HepG2 (cell line): Measurements from ENCODE around the gene GALK2. TPM values are rescaled to one million over a fixed set of nuclear protein-coding genes. Genes with fewer than 3 reads are reported as not detected.

Source experiments
- ATAC-seq: fragments of 200-7000 bp; cut with Tn5 transposase; 3 replicates; pipeline ENCODE4 v1.9.1; 2020; ENCODE audit warnings: mild to moderate bottlenecking, moderate library complexity
- BruUV-seq: library from RNA; stranded (reverse); fragments of 400-500 nt; replicated peaks from 2 replicates; lab custom pipeline; 2021; lab: Mats Ljungman, UMichigan
- CTCF ChIA-PET: fragments of 300-600 bp; formaldehyde crosslinking; extraction: SDS; loops from one replicate; lab custom pipeline; 2021; ENCODE audit warnings: low total read pairs, inconsistent platforms, low intra/inter-chr PET ratio; lab: Yijun Ruan, JAX
- POLR2A ChIA-PET: fragments of 350-600 bp; sonication (Branson Sonifier 250); formaldehyde crosslinking; loops from one replicate; lab custom pipeline; 2020; ENCODE audit warnings: antibody characterized with exemption, inconsistent platforms; lab: Yijun Ruan, JAX
- DNase-seq: peaks from one replicate; pipeline ENCODE4 v3.0.0-alpha.2; 2015; ENCODE audit warnings: low spot score
- FAIRE-seq: peaks from 3 replicates; lab custom pipeline; 2011; peaks lifted over from hg19 to GRCh38; lab: Jason Lieb, UNC
- H2AFZ ChIP-seq: one replicate; pipeline ENCODE4 v1.6.1; 2011; ENCODE audit warnings: low read length, inconsistent platforms
- H3K27ac ChIP-seq: fragments of 300-600 bp; 3 replicates; pipeline ENCODE4 v1.8.0; 2011; ENCODE audit warnings: mixed run types, mild to moderate bottlenecking, mixed read lengths, low read length, inconsistent platforms; ENCODE audit not compliant: insufficient read depth; ENCODE audit errors: extremely low read length
- H3K27me3 ChIP-seq, 2 experiments: fragments of 200-600 bp in 1 of 2; 2 replicates in 1 of 2; 3 replicates in 1 of 2; pipeline versions ENCODE4 v1.6.0 to v1.8.0; 2011; ENCODE audit warnings: low read length in 2 of 2, mild to moderate bottlenecking in 2 of 2, moderate library complexity in 2 of 2, inconsistent platforms in 1 of 2; ENCODE audit not compliant: insufficient read depth in 2 of 2, control insufficient read depth in 1 of 2
- H3K36me3 ChIP-seq, 2 experiments: fragments of 200-600 bp in 1 of 2; replicated peaks in 1 of 2; 2 replicates in 1 of 2; 3 replicates in 1 of 2; pipeline versions ENCODE4 v1.5.1 to v1.8.0; 2011; ENCODE audit warnings: low read length in 2 of 2, inconsistent platforms in 1 of 2; ENCODE audit not compliant: insufficient read depth in 2 of 2, control insufficient read depth in 1 of 2
- H3K4me1 ChIP-seq: 2 replicates; pipeline ENCODE4 v1.5.1; 2012; ENCODE audit warnings: low read length, inconsistent platforms; ENCODE audit not compliant: insufficient read depth
- H3K4me2 ChIP-seq: 2 replicates; pipeline ENCODE4 v1.6.0; 2011; ENCODE audit warnings: low read depth, low read length, inconsistent platforms
- H3K4me3 ChIP-seq, 3 experiments: fragments of 200-600 bp in 1 of 3; sonication (generic), shearing (Covaris generic) in 1 of 3; replicated peaks in 1 of 3; 2 replicates each; pipeline ENCODE4 v1.5.1; 2011 to 2016; ENCODE audit warnings: low read length in 3 of 3, inconsistent platforms in 2 of 3, low read depth in 2 of 3, mild to moderate bottlenecking in 2 of 3, control low read depth in 1 of 3, mixed read lengths in 1 of 3; ENCODE audit not compliant: insufficient read depth in 1 of 3
- H3K79me2 ChIP-seq: one replicate; pipeline ENCODE4 v1.6.1; 2011; ENCODE audit warnings: low read length, inconsistent platforms; ENCODE audit not compliant: insufficient read depth
- H3K9ac ChIP-seq: 2 replicates; pipeline ENCODE4 v1.6.0; 2011; ENCODE audit warnings: mild to moderate bottlenecking, low read depth, low read length, inconsistent platforms; ENCODE audit not compliant: insufficient read depth
- H3K9me3 ChIP-seq: 2 replicates; pipeline ENCODE4 v1.5.1; 2012; ENCODE audit warnings: mild to moderate bottlenecking, low read length
- H4K20me1 ChIP-seq: 2 replicates; pipeline ENCODE4 v1.6.0; 2011; ENCODE audit warnings: inconsistent platforms, mild to moderate bottlenecking, low read length, moderate library complexity; ENCODE audit not compliant: insufficient read depth
- BCL6 ChIP-seq: IDR thresholded peaks from 2 replicates; pipeline ENCODE4 v1.6.1; 2016; ENCODE audit warnings: missing genetic modification reagents, missing compliant biosample characterization
- BRD4 ChIP-seq: sonication (generic); formaldehyde crosslinking; IDR thresholded peaks from 2 replicates; pipeline ENCODE4 v1.4.0; 2020; ENCODE audit warnings: missing genetic modification reagents
- FOXM1 ChIP-seq: sonication (generic); formaldehyde crosslinking; IDR thresholded peaks from 2 replicates; pipeline ENCODE4 v1.5.0; 2020; ENCODE audit warnings: missing genetic modification reagents
- HNRNPUL1 ChIP-seq: fragments of 200-400 bp; formaldehyde crosslinking; IDR thresholded peaks from 2 replicates; pipeline ENCODE4 v1.6.1; 2017; ENCODE audit warnings: low read depth, mild to moderate bottlenecking, low read length, moderate library complexity
- MTF2 ChIP-seq: sonication (generic); formaldehyde crosslinking; IDR thresholded peaks from 2 replicates; pipeline ENCODE4 v1.5.0; 2020; ENCODE audit warnings: missing genetic modification reagents, borderline replicate concordance
- RXRB ChIP-seq: IDR thresholded peaks from 2 replicates; pipeline ENCODE4 v1.6.1; 2016; ENCODE audit warnings: borderline replicate concordance, missing genetic modification reagents, missing compliant biosample characterization
- ZNF235 ChIP-seq: sonication (generic); formaldehyde crosslinking; IDR thresholded peaks from 2 replicates; pipeline ENCODE4 v1.8.1; 2023; ENCODE audit warnings: mild to moderate bottlenecking, missing genetic modification reagents, borderline replicate concordance
- ZNF251 ChIP-seq: sonication (generic); formaldehyde crosslinking; IDR thresholded peaks from 2 replicates; pipeline ENCODE4 v1.9.0; 2021; ENCODE audit warnings: mild to moderate bottlenecking, missing genetic modification reagents
- ZNF274 ChIP-seq: sonication (generic); formaldehyde crosslinking; IDR thresholded peaks from 2 replicates; pipeline ENCODE4 v1.5.1; 2020; ENCODE audit warnings: mild to moderate bottlenecking, missing genetic modification reagents
- ZNF646 ChIP-seq: sonication (generic); formaldehyde crosslinking; IDR thresholded peaks from 2 replicates; pipeline ENCODE4 v1.9.0; 2021; ENCODE audit warnings: mild to moderate bottlenecking, missing genetic modification reagents
- ZZZ3 ChIP-seq: sonication (generic); formaldehyde crosslinking; IDR thresholded peaks from 2 replicates; pipeline ENCODE4 v1.4.0; 2020; ENCODE audit warnings: missing genetic modification reagents, mild to moderate bottlenecking, borderline replicate concordance
- WGBS: methylation state at CpG from one replicate; pipeline ENCODE4 v1.1.6; 2017; ENCODE audit warnings: low lambda C conversion rate; 5-methylcytosine and 5-hydroxymethylcytosine counted together
- in situ Hi-C: cut with HindIII; loops from 2 replicates; pipeline ENCODE4 v1.10.0; 2017; ENCODE audit warnings: low pct_unique_long_range_greater_than_20kb; ENCODE audit not compliant: extremely low pct_ligation_motif_present
- intact Hi-C: fragments of 100-400 bp; cut with micrococcal nuclease; formaldehyde crosslinking; loops from one replicate; pipeline ENCODE4 v1.10.0; 2022; ENCODE audit not compliant: unreplicated experiment
- polyA plus RNA-seq, 8 experiments: library from polyadenylated mRNA; depleted of rRNA in 3 of 8; stranded (reverse) in 7 of 8; unstranded in 1 of 8; fragments of >200 nt; fragmentation: Illumina TruSeq in 4 of 8; extraction: Trizol in 4 of 8; gene quantifications; 2 replicates each; pipeline versions ENCODE4 v1.2.1 to v1.2.3, GENCODE V29; 2011 to 2016; ENCODE audit warnings: low read depth in 4 of 8, missing spikeins in 1 of 8, mixed read lengths in 1 of 8; ENCODE audit not compliant: insufficient read depth in 1 of 8
- total RNA-seq, 5 experiments: library from RNA; depleted of rRNA; stranded (reverse); fragments of >200 nt; fragmentation: Illumina TruSeq; extraction: Trizol; gene quantifications; 2 replicates each; pipeline ENCODE4 v1.2.3, GENCODE V29; 2016; ENCODE audit warnings: low read depth in 1 of 5

The GALK2 gene
- total and polyA plus RNA-seq, 2 of the 13 experiments (the other 11 are each of a cell fraction or from before 2014, with no cell fraction given), result 17.6 to 32.8 TPM

- intact Hi-C loops, result no loop called here
- no peaks in the 10 kb centered on the region for H3K9me3 ChIP-seq
- DNase-seq (no peak), FAIRE-seq (no peak), ATAC-seq (no peak)
- H3K36me3 ChIP-seq, result no peaks in the 10 kb centered on the region
- ChIA-PET CTCF (no interaction called here), POLR2A (no interaction called here)
- 85% methylated on average over 4 of the region's 4 CpGs for WGBS
- TF ChIP-seq HNRNPUL1, result no peak
- no peak for TF ChIP-seq FOXM1
- TF ChIP-seq ZNF274 (CRISPR knock-in tag), result no peak
- no peak for TF ChIP-seq RXRB
- no peak for TF ChIP-seq BRD4
- no peak for TF ChIP-seq BCL6 (CRISPR knock-in tag)
- TF ChIP-seq ZZZ3 (CRISPR knock-in tag), result no peak
- no peak for TF ChIP-seq ZNF235
- no peak for TF ChIP-seq MTF2 (CRISPR knock-in tag)
- no peak for TF ChIP-seq ZNF646 (CRISPR knock-in tag)
- TF ChIP-seq ZNF251 (CRISPR knock-in tag), result no peak
- no peak overlapping the region for H3K4me2 ChIP-seq
- in situ Hi-C loops, result no loop called here
- no peak overlapping the region for H3K27ac ChIP-seq
- BruUV-seq, result no TSS peak
- no peak overlapping the region for H2AFZ ChIP-seq
- no peaks in the 10 kb centered on the region for H3K79me2 ChIP-seq
- no peak overlapping the region for H3K9ac ChIP-seq
- no peaks in the 10 kb centered on the region for H4K20me1 ChIP-seq
- no peak overlapping the region for H3K4me3 ChIP-seq
- H3K4me1 ChIP-seq, result peaks cover 7% of the 10 kb centered on the region
- no peaks in the 10 kb centered on the region for H3K27me3 ChIP-seq
These were observed 26.8 kb downstream of the GALK2 start for GRCh38 chr15:49196856-49197255.
